Neural progenitor cell (in vitro differentiated cells): Measurements from ENCODE around the gene BABAM1.

Experiments
- CTCF ChIP-seq: fragments of 200-600 bp; sonication (generic); IDR thresholded peaks from 2 replicates; pipeline ENCODE4 v1.5.1; 2017; ENCODE audit warnings: antibody characterized with exemption, mild to moderate bottlenecking
- EZH2phosphoT487 ChIP-seq: fragments of 200-600 bp; sonication (generic); IDR thresholded peaks from 2 replicates; pipeline ENCODE4 v1.6.1; 2017; ENCODE audit warnings: antibody characterized with exemption

DNA sequence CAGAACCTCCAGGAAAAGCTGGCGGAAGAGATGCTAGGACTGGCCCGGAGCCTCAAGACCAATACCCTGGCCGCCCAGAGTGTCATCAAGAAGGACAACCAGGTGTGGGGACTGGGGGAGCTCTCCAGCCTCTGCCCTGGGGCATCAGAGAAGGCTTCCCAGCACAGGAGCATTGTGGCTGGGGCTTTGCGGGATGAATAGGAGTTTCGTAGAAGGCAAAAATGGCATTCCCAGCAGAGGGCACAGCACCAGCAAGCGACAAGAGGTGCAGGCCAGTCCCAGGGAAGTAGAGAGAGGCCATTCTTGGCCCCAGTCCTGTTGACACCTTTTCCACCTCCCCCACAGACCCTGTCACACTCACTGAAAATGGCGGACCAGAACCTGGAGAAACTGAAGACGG, 48.0 kb upstream of the BABAM1 start:
- no peak for TF ChIP-seq EZH2phosphoT487
- TF ChIP-seq CTCF, result no peak
